ENCODE data around the gene RDH13. TPM values are rescaled to one million over a fixed set of nuclear protein-coding genes. Genes with fewer than 3 reads are reported as not detected.

The RDH13 gene
- total and polyA plus RNA-seq, 2 of the 8 experiments (the other 6 are each of a cell fraction or from before 2014, with no cell fraction given) = 15.9 to 31.5 TPM

DNA sequence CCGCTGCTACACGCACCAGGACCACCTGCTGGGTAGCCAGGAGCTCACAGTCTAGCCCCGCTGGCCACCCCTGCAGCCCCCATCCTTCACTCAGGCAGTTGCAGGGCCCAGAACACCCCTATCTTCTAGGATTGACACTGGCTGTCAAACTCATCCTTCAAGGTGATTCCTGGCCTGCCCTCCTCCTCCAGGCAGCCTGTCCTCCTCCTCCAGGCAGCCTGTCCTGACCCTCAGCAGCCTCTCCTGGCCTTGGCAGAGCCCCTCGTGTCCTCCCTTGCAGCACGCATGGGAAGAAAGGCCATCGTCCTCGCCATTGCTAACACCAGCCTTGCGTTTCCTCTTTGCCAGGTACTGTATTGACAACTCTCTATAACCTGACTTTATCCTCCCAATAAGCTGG, 9.0 kb upstream of the RDH13 start (continued):
- TF ChIP-seq, protein P1, sequence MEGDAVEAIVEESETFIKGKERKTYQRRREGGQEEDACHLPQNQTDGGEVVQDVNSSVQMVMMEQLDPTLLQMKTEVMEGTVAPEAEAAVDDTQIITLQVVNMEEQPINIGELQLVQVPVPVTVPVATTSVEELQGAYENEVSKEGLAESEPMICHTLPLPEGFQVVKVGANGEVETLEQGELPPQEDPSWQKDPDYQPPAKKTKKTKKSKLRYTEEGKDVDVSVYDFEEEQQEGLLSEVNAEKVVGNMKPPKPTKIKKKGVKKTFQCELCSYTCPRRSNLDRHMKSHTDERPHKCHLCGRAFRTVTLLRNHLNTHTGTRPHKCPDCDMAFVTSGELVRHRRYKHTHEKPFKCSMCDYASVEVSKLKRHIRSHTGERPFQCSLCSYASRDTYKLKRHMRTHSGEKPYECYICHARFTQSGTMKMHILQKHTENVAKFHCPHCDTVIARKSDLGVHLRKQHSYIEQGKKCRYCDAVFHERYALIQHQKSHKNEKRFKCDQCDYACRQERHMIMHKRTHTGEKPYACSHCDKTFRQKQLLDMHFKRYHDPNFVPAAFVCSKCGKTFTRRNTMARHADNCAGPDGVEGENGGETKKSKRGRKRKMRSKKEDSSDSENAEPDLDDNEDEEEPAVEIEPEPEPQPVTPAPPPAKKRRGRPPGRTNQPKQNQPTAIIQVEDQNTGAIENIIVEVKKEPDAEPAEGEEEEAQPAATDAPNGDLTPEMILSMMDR (IDR thresholded peaks at IDR 0.05; ENCODE audit: control extremely low read depth in 1 of 3, insufficient read depth in 1 of 3, low read depth in 1 of 3, low read length in 3 of 3) = no peak
- TF ChIP-seq CBX8 (IDR thresholded peaks at IDR 0.05; ENCODE audit: borderline replicate concordance, low read depth, low read length) (no peak), KDM4A (IDR thresholded peaks at IDR 0.05; ENCODE audit: low read depth, low read length, severe bottlenecking) (no peak), CBX5 (IDR thresholded peaks at IDR 0.05; ENCODE audit: low read depth, low read length) (no peak), BACH1 (IDR thresholded peaks at IDR 0.05; ENCODE audit: low read length) (no peak), EZH2 (IDR thresholded peaks at IDR 0.05; ENCODE audit: low read depth, low read length, severe bottlenecking) (no peak)
